Measurements from ENCODE around the gene INPP4B.

DNA sequence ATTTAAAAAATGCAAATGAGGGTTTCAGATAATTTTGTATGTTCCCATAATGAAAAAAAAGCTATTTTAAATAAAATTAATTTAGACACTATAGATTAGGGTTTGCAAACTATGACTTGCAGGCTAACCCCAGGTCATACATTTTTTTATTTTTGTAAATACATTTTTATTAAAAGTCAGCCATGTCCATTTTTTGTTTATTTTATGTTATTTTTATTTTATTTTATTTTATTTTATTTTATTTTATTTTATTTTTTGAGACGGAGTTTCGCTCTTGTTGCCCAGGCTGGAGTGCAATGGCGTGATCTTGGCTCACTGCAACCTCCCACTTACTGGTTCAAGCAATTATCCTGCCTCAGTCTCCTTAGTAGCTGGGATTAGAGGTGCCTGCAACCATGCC is 749.1 kb downstream of the INPP4B start:
- TF ChIP-seq CTCF (IDR thresholded peaks at IDR 0.05) (no peak), EZH2 (IDR thresholded peaks at IDR 0.05; ENCODE audit: borderline replicate concordance, insufficient read depth, low read depth, low read length, poor library complexity, severe bottlenecking) (no peak)

Data from B cell (primary cell).